Colonic mucosa (tissue), 4 donors: ENCODE measurements around the gene DPH7. TPM values are rescaled to one million over a fixed set of nuclear protein-coding genes. Genes with fewer than 3 reads are reported as not detected.

Source experiments
- DNase-seq: peaks from one replicate; pipeline ENCODE4 v3.0.0-alpha.2; 2020
- H3K27ac ChIP-seq: fragments of 200-600 bp; one replicate; pipeline ENCODE4 v1.8.0; 2021
- H3K27me3 ChIP-seq: fragments of 200-600 bp; one replicate; pipeline ENCODE4 v1.8.0; 2021
- H3K36me3 ChIP-seq: fragments of 200-600 bp; one replicate; pipeline ENCODE4 v1.8.0; 2021
- H3K4me1 ChIP-seq: fragments of 200-600 bp; one replicate; pipeline ENCODE4 v1.8.0; 2021; ENCODE audit warnings: mild to moderate bottlenecking
- H3K4me3 ChIP-seq: fragments of 200-600 bp; one replicate; pipeline ENCODE4 v1.8.0; 2021
- H3K9ac ChIP-seq, 2 donors: one replicate each; pipeline ENCODE4 v1.7.0; 2013; ENCODE audit warnings: control low read depth in 2 of 2, low read depth in 2 of 2, low read length in 2 of 2
- H3K9me3 ChIP-seq: fragments of 200-600 bp; one replicate; pipeline ENCODE4 v1.8.0; 2021
- CTCF ChIP-seq: fragments of 200-600 bp; IDR thresholded peaks from one replicate; pipeline ENCODE4 v1.8.0; 2022; ENCODE audit warnings: antibody characterized with exemption, mild to moderate bottlenecking
- intact Hi-C: fragments of 100-400 bp; cut with DNase I; formaldehyde crosslinking; loops from one replicate; pipeline ENCODE4 v1.14.1; 2022
- total RNA-seq, 2 donors: library from RNA; stranded (reverse); fragmentation: NEBNext Ultra II Directional in 1 of 2; extraction: Animal tissue kit (Norgen Biotek cat#: 25700) in 1 of 2; gene quantifications; one replicate each; pipeline ENCODE4 v1.2.1, GENCODE V29; 2021
- donor health status: healthy.
- donor health status: DM: no; HTN: no; CAD: no.
- donor health status: DM: no; HTN: no; CAD: no.

DPH7 gene
- total RNA-seq, 2 donors from 2014 or later, result 15.6 to 30.6 TPM

- Histone ChIP-seq H3K27ac (no peak overlapping the region), H3K4me1 (no peaks in the 10 kb centered on the region), H3K27me3 (no peaks in the 10 kb centered on the region), H3K9me3 (no peaks in the 10 kb centered on the region), H3K9ac (no peak overlapping the region), H3K36me3 (no peaks in the 10 kb centered on the region), H3K4me3 (no peak overlapping the region)
- no peak for DNase-seq
- TF ChIP-seq CTCF, result no peak
- intact Hi-C loops, result no loop called here
These were observed 2.2 kb upstream of the DPH7 start for GRCh38 chr9:137580954-137581322.

- Histone ChIP-seq H3K9me3 (no peaks in the 10 kb centered on the region), H3K4me1 (no peaks in the 10 kb centered on the region), H3K9ac (no peak overlapping the region), H3K36me3 (no peaks in the 10 kb centered on the region), H3K27me3 (no peaks in the 10 kb centered on the region), H3K27ac (no peak overlapping the region), H3K4me3 (no peak overlapping the region)
- DNase-seq, result no peak
- intact Hi-C loops, result no loop called here
- no peak for TF ChIP-seq CTCF
These were observed 1.7 kb upstream of the DPH7 start for GRCh38 chr9:137580209-137580953.

DNA sequence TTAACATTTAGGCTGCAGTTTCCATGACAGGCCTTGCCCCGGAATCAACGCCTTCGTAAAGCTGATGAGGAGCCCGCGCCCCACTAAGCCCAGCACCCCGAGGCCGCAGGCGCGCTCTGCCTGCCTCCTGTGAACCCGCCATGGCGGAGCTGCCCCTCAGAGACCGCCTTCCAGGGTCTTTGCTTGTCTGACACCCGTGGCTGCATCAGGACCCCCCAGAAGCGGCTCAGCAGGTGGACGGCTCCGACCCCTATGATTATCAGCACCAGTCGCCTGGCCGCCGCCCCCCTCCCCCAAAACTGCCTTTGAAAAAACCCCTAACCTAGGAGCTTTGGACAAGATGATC is 507 bp upstream of the DPH7 start:
- Histone ChIP-seq H3K4me1 (no peaks in the 10 kb centered on the region), H3K9me3 (no peaks in the 10 kb centered on the region), H3K27me3 (no peaks in the 10 kb centered on the region), H3K27ac (no peak overlapping the region), H3K4me3 (peak overlapping the region; percentile 96), H3K9ac (peak overlapping the region; percentile 58 to 81), H3K36me3 (no peaks in the 10 kb centered on the region)
- no peak for DNase-seq
- intact Hi-C loops, result no loop called here
- no peak for TF ChIP-seq CTCF

GRCh38 chr9:137575716-137576411 is 2.9 kb downstream of the DPH7 start:
- Histone ChIP-seq H3K36me3 (no peaks in the 10 kb centered on the region), H3K9me3 (no peaks in the 10 kb centered on the region), H3K4me1 (no peaks in the 10 kb centered on the region), H3K27ac (no peak overlapping the region), H3K9ac (no peak overlapping the region), H3K4me3 (no peak overlapping the region), H3K27me3 (no peaks in the 10 kb centered on the region)
- TF ChIP-seq CTCF, result no peak
- intact Hi-C loops, result no loop called here
- no peak for DNase-seq

DNA sequence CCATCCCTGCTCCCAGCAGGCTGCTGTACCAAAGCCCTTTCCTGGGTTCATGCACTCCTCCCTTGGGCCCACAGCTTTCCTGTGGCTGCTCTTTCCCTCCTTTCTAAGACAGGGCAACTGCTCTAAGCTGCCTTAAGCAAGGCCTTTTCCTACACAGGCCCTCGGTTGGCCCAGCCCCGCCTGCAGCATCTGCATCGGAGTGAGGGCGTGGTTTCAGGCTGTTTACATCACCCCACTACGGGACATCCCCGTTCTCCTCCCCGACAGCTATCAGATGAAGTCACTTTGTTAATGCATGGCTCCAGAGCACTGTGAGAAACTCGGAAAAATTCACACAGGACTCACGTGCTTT is 3.4 kb downstream of the DPH7 start:
- H3K9me3 ChIP-seq, result no peaks in the 10 kb centered on the region
- H3K27ac ChIP-seq, result no peak overlapping the region
- H3K4me3 ChIP-seq, result no peak overlapping the region
- H3K4me1 ChIP-seq, result no peaks in the 10 kb centered on the region
- no peaks in the 10 kb centered on the region for H3K27me3 ChIP-seq
- no peak for TF ChIP-seq CTCF
- no peaks in the 10 kb centered on the region for H3K36me3 ChIP-seq
- intact Hi-C loops, result no loop called here
- no peak for DNase-seq
- H3K9ac ChIP-seq, result no peak overlapping the region
